GM03348 (cell line): ENCODE results near the gene UBE2E1.

ENCODE experiments used
- DNase-seq: peaks from one replicate; pipeline ENCODE4 v3.0.0; 2012; ENCODE audit warnings: low spot score

The UBE2E1 gene

GRCh38 chr3:23821858-23822257, 16.1 kb downstream of the UBE2E1 start:
- DNase-seq, result no peak

GRCh38 chr3:23822559-23822958, 16.8 kb downstream of the UBE2E1 start:
- DNase-seq, result no peak

DNA sequence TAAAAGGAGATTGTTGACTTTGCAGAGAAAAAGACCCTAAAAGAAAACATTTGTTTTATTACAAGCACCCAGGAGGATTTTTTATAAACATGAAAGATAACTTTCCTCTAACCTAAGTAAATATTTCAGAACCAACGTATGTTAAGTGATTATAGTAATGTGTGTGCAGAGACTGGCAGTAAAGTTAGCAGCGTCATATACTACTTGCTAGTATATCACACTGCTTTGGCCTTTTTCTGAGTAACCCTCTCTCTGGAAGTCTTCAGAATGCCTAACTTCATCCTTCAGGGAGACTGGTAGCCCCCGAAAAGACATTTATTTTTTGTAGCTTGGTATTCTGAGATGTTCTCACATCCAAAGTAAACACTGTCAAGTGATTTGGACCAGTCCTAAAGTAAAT, 17.9 kb downstream of the UBE2E1 start:
- DNase-seq, result no peak

DNA sequence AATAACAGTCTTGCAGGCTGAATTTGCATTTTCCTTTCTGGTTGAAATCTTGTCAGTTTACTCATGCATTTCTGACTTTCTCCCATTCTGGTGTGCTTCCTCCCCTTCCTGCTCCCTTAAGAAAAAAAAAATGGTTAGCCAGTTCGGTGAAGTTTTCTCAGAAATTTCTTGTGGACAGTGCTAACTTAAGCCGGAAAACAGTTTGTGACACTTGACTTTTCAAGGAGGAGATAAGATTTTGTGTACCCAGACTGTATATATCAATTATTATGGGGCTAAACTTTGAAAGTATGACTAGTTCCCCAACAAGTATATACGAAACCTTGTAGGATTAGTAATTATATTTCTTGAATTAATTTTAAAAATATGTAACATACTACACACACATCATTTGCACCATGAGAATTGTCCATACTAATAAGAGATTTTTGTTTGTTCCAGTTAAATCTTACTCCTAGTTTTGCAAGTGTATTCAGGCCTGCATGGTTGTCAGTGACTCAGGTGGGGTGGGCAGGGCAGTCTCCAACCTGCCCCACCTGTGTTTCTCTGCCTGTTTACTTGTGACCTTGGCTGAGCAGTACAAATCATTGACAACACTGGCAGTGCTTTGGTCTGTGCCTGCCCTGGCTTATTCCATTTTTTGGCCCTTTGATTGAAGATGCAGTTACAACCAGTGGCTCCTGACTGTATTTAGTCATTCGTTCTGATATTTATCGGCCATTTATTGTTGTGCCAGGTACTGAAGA, 19.1 kb downstream of the UBE2E1 start:
- DNase-seq, result no peak

DNA sequence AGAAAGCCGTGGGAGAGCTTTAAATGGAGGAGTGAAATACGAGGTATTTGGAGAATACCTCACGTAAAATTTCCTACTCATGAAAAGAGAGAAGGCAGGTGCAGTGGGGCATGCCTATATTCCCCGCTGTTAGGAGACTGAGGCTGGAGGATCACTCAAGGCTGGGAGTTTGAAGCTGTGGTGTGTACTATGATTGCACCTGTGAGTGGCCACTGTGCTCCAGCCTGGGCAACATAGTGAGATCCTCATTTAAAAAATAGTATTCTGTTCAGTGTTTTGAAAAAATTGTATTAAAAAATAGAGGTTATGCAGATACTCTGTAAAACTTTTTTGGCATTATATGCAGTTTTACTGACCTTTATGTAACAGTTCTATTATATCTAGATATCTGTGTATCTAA, 20.0 kb downstream of the UBE2E1 start:
- no peak for DNase-seq

DNA sequence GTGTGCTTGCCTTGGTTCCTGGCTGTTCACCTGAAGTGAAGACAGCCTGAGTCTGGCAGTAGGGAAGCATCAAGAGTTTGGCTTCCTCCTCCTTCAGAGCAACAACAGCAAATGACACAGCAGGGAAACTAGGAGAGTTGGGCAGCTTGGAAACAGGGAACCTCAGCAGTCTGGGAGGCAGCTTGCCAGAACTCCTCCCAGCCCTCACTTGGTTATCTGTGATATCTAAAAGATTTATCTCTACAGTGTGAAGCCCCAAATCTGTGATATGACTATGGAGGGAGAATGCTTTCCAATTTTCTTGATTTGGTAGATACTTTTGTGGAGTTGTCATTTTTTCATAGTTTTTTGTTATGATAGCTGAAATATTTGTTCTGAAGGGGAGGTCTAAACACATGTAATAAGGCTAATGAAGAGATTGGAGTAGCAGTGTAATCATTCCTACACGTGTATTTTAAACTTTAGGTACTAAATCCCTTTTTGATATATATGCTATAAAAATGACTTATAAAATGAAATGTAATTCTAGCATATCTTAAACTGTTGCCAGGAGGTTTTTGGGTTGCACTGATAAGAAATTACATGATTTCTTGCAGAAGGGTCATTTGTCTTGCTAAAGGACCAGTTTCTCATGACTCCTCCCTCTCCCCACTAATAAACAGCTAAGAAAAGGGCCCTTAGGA, 20.8 kb downstream of the UBE2E1 start:
- DNase-seq, result no peak

GRCh38 chr3:23829242-23829934, 23.6 kb downstream of the UBE2E1 start:
- DNase-seq, result no peak

DNA sequence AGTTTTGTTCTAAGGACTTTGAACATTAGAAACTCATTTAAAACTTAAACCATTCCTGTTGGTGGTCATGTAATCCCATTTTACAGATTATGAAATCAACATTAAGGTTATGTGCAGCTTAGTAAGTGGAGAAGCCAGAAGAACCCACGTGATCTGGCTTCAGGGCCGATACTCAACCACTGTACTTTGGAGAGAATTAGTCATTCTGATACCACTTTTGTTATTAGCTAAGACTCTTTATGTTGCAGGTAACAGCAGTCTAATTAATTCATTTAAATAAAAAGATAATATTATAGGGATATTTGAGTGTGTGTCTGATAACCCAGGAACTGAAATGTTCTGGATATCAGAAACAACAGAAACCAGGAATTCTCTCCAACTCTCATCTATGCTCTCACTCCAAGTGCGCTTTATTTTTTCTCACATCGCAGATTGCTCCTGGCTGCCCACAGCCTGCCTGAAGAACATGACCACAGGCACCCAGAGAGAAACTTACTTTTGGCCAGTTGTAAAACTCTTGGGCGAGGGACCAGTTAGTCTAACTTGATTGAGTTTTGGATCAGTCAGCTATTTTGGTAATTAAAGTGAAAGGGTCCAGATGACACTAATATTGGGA, 25.2 kb downstream of the UBE2E1 start:
- no peak for DNase-seq

DNA sequence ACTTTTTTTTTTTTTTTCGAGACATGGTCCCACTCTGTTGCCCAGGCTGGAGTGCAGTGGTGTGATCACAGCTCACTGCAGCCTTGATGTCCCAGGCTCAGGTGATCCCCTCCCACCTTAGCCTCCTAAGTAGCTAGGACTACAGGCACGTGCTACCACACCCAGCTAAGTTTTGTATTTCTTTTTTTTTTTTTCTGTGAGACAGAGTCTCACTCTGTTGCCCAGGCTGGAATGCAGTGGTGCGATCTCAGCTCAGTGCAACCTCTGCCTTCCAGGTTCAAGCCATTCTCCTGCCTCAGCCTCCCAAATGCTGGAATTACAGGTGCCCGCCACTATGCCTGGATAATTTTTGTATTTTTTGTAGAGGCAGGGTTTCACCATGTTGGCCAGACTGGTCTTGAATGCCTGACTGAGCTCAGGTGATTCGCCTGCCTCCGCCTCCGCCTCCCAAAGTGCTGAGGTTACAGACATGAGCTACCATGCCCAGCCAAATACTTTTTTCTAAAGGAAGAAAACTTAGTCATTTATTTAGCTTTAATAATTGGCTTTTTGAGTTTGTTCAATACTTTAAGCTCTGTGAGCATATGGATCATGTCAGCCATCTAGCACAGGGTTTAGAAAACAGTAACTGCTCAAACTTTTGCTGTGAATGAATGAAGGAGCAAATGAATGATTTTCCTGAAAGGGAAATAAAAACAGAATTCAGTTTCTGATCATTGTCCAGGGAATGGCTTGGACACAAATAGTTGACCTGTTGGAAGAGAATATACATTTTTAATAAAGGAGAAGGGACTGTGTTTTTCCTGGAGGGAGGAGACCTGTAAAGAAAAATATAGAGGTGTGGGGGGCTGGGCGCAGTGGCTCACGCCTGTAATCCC, 26.0 kb downstream of the UBE2E1 start:
- DNase-seq, result no peak

DNA sequence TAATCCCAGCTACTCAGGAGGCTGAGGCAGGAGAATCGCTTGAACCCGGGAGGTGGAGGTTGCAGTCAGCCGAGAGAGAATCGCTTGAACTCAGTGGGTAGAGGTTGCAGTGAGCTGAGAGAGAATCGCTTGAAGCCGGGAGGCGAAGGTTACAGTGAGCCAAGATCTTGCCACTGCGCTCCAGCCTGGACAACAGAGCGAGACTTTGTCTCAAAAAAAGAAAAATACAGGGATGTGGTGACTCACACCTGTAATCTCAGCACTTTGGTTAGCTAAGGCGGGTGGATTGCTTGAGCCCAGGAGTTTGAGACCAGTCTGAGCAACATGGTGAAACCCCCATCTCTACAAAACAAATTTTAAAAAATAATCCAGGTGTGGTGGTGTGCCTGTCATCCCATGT, 26.8 kb downstream of the UBE2E1 start:
- no peak for DNase-seq

DNA sequence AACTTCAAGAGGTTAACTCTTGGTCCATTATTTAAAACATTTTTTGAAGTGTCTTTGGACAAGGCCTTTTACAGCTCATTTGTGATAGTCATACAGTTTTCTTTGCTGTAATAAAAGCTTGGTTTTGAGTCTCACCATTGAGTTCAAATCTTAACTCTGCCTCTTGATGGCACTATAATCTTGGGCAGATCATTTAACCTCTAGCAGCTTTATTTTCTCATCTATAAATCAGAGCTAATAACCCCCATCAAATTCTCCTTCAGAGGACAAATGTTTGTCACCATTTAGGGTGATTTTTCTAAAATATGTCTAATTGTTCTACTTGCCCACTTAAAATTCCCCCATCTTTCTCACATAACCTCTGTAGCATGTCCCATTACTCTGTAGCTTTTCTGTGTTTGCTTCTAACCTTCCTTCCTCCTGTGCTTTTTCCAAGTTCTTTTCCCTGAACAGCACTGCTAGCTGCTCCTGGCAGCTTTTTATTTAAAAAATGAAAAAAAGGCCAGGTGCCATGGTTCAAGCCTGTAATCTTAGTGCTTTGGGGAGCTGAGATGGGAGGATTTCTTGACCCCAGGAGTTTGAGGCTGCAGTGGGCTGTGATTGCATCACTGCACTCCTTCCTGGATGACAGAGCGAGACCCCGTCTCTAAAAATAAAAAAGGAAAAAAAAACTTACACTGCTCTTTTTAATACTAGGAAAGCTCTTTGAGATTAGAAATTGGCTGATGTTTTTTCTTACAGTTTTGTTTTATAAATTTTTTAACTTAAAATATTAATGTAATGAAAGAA, 28.5 kb downstream of the UBE2E1 start:
- DNase-seq, result peak; percentile 16

GRCh38 chr3:23835087-23835486, 29.3 kb downstream of the UBE2E1 start:
- no peak for DNase-seq

DNA sequence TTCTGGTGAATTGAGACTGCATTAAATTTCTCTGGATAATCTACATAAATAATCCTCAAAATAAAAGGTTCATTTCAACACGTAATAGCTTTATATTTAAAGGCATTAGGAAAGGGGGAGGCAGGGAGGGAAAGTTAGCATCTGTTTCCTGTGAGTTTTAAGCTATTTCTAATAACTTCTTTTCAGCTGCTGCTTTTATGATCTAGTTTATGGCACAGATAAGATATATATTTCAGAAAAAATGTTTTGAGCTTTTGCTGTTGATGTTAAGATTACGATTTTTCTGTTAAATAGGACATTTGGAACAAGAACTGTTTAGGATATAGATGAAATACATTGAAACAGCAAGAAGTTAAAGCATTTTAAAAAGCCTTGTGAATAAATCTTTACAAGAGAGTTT, 30.0 kb downstream of the UBE2E1 start:
- DNase-seq, result no peak

- DNase-seq, result no peak
Observed at GRCh38 chr3:23836536-23837230, 30.9 kb downstream of the UBE2E1 start.

DNA sequence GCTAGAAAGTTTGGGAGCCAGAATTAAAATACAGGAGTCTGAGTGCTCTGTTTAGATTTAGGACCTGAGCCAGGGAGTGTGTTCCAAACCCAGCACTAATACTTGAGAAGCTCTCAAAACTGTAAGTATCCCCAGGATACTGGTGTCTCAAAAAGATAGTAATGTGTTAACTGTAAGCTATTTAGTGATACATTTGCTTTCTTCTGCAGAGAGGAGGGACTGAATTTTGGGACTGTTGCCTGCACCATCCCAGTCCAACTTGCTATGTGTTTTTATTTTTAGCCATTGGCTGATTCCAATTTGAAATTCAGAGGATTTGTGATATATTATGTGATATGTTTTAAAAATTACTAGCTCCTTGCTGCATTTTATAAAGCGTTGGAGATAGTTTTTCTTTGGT, 31.5 kb downstream of the UBE2E1 start:
- no peak for DNase-seq

DNA sequence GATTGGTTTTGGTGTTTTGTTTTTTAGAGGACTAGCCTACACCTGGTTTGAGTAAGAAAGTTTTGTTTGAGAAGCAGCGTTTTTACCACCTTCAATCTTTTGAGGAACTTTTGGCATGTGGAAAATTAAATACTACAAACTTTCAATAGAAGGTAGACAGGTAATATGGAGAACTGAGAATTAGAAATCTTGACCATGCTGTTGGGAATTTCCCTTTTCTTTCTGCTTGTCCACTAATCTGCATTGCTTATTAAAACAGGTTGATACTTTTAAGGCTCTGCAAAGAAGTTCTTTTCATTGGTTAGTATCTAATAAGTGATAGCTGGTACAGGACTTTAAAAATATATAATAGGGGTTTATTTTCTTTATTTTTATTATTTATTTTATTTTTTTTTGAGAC, 31.9 kb downstream of the UBE2E1 start:
- no peak for DNase-seq

DNA sequence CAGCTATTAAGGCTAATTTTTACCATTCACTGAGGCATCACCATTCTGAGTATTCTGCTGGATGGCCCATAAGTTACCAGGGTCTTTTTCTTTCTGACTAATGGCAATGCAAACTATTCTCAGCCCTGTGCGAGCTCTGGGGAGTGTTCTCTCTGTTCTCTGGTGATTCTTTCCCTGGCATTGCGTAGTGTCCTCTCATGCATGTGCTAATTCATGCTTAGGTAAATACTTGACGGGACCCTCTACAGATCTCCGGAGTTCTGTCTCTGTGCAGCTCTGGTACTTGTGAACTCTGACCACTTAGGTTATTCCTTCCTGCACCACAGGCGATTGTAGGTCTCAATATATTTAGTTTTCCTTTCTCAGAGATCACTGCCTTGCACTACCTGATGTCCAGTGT, 34.8 kb downstream of the UBE2E1 start:
- DNase-seq, result no peak

DNA sequence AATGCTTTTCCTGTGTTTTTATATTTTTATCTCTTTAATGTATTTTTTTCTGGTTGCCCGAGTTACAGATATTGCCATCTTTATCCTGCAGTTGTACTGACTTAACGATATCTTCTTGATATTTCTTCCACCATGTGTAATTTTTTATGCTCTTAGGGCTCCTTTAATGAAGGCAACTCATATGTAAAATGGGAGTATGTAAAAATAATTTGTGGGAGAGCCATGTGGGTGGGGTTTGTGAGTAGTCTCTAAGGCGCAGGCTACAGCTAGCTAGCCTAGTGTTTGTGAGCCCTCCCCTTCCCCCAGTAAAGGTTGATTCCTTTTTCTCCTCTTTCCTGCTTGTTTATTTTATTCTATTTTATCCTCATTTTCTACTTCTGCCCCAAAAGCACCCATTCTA, 38.1 kb downstream of the UBE2E1 start:
- no peak for DNase-seq

DNA sequence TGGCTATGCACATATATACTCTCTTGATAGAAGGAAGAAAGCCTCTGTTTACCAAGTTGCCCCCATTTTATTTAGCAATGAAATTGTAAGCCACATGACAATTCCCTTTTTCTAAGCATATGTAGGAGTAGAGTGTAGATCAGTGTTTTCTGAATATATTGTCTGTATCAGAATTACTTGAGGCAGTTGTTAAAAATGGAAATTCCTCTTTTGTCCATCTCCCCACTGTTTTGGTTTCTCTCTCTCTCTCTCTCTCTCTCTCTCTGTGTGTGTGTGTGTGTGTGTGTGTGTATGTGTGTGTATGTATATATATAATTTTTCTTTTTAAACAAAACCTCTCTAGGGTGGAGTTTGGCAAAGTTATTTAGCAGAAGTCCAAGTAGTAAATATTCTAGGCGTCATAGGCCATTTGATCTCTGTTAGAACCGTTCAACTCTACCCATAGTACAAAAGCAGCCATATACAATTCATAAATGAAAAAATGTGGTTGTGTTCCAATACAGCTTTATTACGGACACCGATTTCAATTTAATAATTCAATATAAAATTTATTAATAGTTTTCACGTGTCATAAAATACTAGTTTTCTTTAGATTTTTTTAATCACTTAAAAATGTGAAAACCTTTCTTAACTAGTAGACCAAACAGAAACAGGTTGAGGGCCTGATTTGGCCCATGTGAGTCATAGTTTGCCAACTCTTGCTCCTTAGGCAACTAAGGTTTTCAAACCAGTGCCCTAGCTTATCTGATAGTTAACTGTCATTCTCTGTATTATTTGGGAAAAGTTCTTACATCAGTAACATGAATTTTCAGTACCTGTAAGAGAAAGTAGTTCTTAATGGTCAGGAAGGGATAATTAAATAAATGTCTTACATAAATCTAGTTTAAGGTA, 39.8 kb downstream of the UBE2E1 start:
- no peak for DNase-seq
